ENCODE data around the gene RAP1B.

The RAP1B gene

GRCh38 chr12:68641138-68641537 is 30.4 kb downstream of the RAP1B start:
- no peak for TF ChIP-seq CTCF (IDR thresholded peaks at IDR 0.05; ENCODE audit: control extremely low read depth, extremely low read depth, low read depth, missing control alignments)
- DNase-seq (ENCODE audit: extremely low spot score): peak; percentile 45
- ChIA-PET CTCF (interaction anchor here (1.4 to 2.5 kb wide), 2 partner anchors 12 to 27 kb away, joined by 3 to 7 read pairs; no protein-coding TSS in a partner anchor), POLR2A (no interaction called here)

- POLR2A ChIA-PET: no interaction called here
- CTCF ChIA-PET: no interaction called here
- no peak for DNase-seq (ENCODE audit: extremely low spot score)
- no peak for TF ChIP-seq CTCF (IDR thresholded peaks at IDR 0.05; ENCODE audit: control extremely low read depth, extremely low read depth, low read depth, missing control alignments)
Measured at GRCh38 chr12:68646484-68646883, 35.8 kb downstream of the RAP1B start.

- no peak for DNase-seq (ENCODE audit: extremely low spot score)
- CTCF ChIA-PET: no interaction called here
- POLR2A ChIA-PET: interaction anchor here (0.7 to 0.8 kb wide), 2 partner anchors 11 to 277 kb away, joined by 3 read pairs; no protein-coding TSS in a partner anchor
- TF ChIP-seq CTCF (IDR thresholded peaks at IDR 0.05; ENCODE audit: control extremely low read depth, extremely low read depth, low read depth, missing control alignments): no peak
Measured at GRCh38 chr12:68647507-68647906, 36.8 kb downstream of the RAP1B start.

- ChIA-PET CTCF (no interaction called here), POLR2A (interaction anchor here (0.7 to 0.8 kb wide), 3 partner anchors 12 to 283 kb away, joined by 3 to 4 read pairs (median 3); no protein-coding TSS in a partner anchor)
- no peak for TF ChIP-seq CTCF (IDR thresholded peaks at IDR 0.05; ENCODE audit: control extremely low read depth, extremely low read depth, low read depth, missing control alignments)
- DNase-seq (ENCODE audit: extremely low spot score): no peak
Measured at GRCh38 chr12:68648179-68648578, 37.5 kb downstream of the RAP1B start.

- POLR2A ChIA-PET: no interaction called here
- no peak for TF ChIP-seq CTCF (IDR thresholded peaks at IDR 0.05; ENCODE audit: control extremely low read depth, extremely low read depth, low read depth, missing control alignments)
- CTCF ChIA-PET: interaction anchor here (1.3 to 2.3 kb wide), 3 partner anchors 16 to 330 kb away, joined by 3 to 7 read pairs (median 7); no protein-coding TSS in a partner anchor
- no peak for DNase-seq (ENCODE audit: extremely low spot score)
Measured at GRCh38 chr12:68665016-68665569, 54.4 kb downstream of the RAP1B start.

- no peak for TF ChIP-seq CTCF (IDR thresholded peaks at IDR 0.05; ENCODE audit: control extremely low read depth, extremely low read depth, low read depth, missing control alignments)
- no peak for DNase-seq (ENCODE audit: extremely low spot score)
- ChIA-PET CTCF (interaction anchor here (2.9 kb wide), 1 partner anchor 11 kb away, joined by 11 read pairs; no protein-coding TSS in a partner anchor), POLR2A (no interaction called here)
Measured at GRCh38 chr12:68667291-68667690, 56.6 kb downstream of the RAP1B start.
